GM18499 (cell line): ENCODE data around the gene ABCA1.
"Not testable (repeated sequence)": the region's sequence is repeated elsewhere in the genome, so short reads cannot be mapped to it uniquely, and the experiment has no call there.

Experiments
- ATAC-seq: cut with Tn5 transposase; IDR thresholded peaks from one replicate; pipeline ENCODE4 v1.9.1; 2021; ENCODE audit warnings: moderate number of reproducible peaks; ENCODE audit not compliant: insufficient read depth, unreplicated experiment

ABCA1 gene, protein sequence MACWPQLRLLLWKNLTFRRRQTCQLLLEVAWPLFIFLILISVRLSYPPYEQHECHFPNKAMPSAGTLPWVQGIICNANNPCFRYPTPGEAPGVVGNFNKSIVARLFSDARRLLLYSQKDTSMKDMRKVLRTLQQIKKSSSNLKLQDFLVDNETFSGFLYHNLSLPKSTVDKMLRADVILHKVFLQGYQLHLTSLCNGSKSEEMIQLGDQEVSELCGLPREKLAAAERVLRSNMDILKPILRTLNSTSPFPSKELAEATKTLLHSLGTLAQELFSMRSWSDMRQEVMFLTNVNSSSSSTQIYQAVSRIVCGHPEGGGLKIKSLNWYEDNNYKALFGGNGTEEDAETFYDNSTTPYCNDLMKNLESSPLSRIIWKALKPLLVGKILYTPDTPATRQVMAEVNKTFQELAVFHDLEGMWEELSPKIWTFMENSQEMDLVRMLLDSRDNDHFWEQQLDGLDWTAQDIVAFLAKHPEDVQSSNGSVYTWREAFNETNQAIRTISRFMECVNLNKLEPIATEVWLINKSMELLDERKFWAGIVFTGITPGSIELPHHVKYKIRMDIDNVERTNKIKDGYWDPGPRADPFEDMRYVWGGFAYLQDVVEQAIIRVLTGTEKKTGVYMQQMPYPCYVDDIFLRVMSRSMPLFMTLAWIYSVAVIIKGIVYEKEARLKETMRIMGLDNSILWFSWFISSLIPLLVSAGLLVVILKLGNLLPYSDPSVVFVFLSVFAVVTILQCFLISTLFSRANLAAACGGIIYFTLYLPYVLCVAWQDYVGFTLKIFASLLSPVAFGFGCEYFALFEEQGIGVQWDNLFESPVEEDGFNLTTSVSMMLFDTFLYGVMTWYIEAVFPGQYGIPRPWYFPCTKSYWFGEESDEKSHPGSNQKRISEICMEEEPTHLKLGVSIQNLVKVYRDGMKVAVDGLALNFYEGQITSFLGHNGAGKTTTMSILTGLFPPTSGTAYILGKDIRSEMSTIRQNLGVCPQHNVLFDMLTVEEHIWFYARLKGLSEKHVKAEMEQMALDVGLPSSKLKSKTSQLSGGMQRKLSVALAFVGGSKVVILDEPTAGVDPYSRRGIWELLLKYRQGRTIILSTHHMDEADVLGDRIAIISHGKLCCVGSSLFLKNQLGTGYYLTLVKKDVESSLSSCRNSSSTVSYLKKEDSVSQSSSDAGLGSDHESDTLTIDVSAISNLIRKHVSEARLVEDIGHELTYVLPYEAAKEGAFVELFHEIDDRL (N-terminal part only)

DNA sequence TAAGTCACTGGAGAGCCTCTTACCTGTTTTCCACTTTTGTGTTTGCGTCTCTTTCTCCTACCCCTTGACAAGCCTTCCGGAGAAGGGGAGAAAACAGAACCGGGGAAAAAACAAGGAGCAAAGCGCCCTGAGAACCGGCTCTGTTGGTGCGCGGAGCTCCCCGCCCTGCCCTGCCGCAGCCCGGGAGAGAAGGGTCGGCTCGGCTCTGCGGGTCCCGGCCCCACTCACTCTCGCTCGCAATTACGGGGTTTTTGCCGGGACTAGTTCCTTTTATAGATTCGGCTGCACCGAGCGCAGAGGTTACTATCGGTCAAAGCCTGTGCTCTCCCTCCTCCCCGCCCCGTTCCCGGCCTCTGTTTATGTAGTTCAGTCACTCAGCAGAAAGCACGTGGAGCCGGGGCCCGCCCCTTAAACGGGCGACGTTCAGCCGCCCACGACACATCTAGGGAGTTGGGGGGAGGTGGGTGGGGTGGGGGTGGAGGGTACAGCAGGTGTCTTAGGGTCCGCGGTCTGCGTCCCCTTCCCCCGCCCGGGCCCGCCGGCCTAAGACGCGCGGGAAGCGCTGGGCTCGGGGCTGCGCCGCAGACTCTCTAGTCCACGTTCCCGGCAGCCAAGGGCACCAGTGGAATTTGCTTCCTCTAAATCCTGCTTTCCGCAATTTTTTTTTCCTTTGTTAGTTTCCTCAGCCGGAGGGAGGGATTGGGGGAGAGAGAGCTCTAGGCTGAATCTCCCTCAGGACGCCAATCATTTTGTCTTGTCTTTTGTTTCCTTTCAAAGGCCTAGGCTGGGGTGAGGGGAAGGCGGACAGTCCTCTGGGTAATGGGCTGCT is at the start of gene ABCA1:
Gene ABCA1, minus strand, starts transcription at position 244 of the 829 bp plus-strand sequence. CDS start 24,476 bp downstream, outside the sequence.
- ATAC-seq: no peak

GRCh38 chr9:104977580-104977979 is 49.6 kb upstream of the ABCA1 start:
- ATAC-seq: no peak

DNA sequence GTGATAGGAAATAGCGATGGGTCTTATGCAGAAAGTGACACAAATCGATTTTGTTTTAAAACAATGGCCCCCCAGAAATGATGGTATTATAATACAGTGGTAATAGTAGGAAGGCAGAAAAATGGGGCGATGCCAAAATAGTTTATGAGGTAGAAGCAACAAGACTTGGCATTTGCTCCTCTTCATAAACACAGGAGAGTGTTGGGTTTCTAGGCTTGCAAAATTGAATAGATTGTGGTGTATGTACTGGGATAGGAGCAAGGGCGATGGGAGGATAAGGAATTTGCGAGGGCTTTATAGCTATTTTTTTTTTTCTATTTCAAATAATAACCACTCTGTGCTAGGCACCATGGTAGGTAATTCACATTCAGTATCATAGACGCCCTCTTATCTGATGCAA is 49.2 kb upstream of the ABCA1 start:
- ATAC-seq: no peak

DNA sequence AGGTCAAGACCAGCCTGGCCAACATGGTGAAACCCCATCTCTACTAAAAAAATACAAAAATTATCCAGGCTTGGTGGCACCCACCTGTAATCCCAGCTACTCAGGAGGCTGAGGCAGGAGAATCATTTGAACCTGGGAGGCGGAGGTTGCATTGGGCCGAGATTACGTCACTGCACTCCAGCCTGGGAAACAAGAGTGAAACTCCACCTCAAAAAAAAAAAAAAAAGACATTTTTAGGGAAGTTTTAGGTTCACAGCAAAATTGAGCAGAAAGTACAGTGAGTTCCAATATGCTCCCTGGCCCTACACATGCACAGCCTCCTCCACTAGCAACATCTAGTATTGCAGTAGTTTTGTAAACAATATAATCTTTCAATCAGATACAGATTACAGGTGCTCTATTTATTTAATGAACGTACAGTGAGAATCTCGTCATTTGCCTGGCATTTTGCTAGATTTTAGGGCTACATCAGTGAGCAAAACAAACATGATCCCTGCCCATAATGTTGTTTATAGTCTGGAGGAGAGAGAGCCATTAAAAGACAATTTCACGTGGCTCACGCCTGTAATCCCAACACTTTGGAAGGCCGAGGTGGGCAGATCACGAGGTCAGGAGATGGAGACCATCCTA is 48.1 kb upstream of the ABCA1 start:
- not testable (repeated sequence) for ATAC-seq

DNA sequence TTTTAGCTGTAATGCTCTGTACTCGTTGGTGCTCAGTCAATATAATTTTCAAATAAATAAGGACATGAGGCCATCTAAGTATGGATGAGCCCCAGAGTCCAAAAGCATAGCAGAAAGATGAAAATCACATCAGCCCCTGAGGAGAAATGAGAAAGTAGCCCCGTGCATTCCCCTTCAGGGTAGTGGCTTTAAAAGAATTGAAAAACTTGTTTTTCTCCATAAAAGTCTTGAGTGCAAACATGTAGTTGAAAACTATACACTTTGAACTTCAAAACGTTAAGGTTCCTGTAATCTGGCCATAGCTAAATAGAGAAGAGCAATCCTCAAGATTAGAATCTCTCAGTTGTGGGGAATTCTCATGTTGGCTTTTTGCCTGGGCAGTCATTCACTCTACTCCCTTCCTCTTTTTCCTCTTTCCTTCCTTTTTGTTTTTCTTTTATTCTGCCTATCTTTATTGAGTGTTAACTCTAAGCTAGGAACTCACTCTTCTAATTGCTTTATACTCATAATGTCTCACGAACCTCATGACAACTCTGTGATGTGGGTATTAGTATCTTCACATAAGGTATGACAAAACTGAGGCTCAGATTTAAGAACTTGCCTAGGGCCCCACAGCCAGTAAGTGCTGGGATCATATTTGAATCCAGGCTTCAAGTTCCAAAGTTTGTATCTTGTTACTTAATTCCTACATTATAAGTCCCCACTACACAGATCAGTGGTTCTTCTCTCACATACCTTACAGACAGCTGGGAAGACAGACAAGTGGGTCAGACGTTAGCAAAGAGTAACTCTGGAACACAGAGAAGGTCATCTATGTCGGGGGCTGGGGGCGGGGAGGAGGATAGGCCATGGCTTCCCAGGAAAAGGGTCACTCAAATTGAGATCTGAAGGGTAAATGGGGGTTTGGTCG is 46.4 kb upstream of the ABCA1 start:
- no peak for ATAC-seq

DNA sequence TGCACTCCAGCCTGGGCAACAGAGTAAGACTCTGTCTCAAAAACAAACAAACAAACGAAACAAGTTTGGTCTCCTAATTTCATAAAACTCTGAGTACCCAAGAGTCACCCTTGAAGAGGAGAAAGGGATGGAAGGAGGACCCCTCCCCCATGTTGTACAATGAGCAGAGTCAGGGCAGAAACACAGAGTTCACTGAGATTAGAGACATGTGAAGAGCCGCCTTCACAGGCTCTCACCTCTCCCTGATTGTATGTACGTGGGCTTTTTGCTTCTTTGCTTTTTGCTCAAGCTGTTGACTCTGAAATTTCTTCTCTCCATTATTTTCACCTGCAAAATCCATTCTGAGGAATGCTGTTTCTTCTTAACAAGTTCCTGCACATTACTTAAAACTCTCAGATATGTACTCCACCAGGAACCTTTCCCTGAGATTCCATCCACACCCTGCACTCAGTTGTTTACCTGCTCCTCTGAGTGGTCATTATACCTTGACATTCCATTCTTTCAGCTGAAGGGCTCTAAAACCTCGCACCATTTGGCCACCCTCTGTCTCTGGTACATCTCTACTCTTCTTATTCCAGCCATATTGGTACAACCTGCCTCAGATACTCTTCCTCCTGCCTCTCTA is 44.4 kb upstream of the ABCA1 start:
- no peak for ATAC-seq

- no peak for ATAC-seq
These were observed 43.6 kb upstream of the ABCA1 start for GRCh38 chr9:104971511-104971910.

DNA sequence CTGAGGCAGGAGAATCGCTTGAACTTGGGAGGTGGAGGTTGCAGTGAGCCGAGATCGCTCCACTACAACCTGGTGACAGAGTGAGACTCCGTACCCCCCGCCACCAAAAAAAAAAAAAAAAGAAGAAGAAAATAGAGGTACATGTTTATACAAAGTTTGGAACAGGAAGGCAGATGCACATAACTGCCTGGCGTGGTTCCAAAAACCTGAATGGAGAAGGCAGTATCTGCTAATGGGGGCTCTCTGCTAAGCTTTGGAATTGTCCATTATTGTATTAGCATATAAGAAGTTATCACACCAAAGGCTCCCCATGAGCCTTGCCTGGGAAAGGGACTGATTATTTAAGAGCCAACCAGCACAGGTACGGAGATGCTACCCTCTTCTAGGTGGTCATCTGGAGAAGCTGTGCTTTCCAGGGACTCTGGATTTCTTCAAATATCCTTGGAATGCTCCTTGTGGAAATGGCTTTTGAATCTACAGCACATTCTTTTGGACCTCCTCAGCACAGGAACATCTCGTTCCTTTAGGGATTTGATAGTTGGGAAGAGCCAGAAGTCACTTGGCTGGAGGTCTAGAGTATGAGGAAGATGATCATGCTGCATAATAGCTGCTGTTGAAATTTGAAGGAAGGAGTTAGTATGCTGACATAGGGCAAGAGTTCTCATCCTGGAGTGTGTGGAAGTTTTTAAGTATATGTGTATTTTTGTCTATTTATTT is 42.5 kb upstream of the ABCA1 start:
- ATAC-seq: no peak

GRCh38 chr9:104969116-104969515 is 41.2 kb upstream of the ABCA1 start:
- no peak for ATAC-seq

- peak; percentile 79 for ATAC-seq
These were observed 40.3 kb upstream of the ABCA1 start for GRCh38 chr9:104968025-104968982.

- ATAC-seq: no peak
These were observed 35.1 kb upstream of the ABCA1 start for GRCh38 chr9:104963076-104963475.

DNA sequence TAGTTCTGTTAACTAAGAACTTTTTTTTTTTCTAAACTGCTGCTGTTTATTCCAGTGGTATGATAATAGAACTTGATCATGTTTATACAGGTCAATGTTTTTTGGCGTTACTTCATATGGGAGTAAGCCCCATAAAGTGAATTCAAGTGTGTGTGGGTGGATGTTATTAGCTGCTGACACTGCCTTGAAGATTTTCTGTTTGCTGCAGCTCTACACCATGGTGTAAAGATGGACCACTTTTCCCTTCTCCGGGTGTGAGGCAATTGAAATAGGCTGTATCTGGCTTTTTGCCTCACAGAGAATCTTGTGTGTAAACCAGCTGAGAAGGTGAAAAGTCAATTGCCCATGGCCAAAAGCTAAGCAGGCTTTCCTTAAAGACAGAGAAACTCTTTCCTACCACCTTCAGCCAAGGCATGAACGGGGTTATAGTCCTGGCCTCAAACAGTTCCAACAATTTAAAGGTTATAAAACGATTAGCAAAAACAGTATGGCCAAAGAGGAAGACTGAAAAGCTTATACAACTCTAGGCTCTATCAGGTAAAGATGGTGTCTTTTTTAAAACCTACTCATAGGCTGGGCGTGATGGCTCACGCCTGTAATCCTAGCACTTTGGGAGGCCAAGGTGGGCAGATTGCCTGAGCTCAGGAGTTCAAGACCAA is 33.9 kb upstream of the ABCA1 start:
- no peak for ATAC-seq

- peak; percentile 94 for ATAC-seq
These were observed 33.3 kb upstream of the ABCA1 start for GRCh38 chr9:104961238-104961637.

- ATAC-seq: no peak
These were observed 32.7 kb upstream of the ABCA1 start for GRCh38 chr9:104960662-104961061.

DNA sequence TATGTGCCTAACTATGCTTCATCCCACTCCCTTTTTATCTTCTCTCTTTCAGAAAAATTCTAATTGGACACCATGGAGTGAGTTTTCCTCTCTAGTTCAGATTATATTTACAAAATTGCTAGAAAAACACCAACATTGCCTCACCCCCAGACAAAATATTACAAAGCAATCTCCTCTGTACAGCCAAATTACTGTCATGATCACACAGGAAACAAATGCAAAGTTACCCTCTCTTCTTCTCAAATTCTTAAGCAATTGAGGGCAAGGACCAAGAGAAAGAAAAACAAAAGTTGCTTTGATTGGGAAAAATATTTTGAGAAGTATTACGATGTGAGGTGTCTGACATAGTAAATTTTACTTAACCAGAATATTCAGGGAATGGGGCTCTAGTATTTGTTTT is 30.8 kb upstream of the ABCA1 start:
- ATAC-seq: no peak

- not testable (repeated sequence) for ATAC-seq
These were observed 30.1 kb upstream of the ABCA1 start for GRCh38 chr9:104958006-104958405.
